HAP-1 (cell line): ENCODE results near the gene COL9A1.
"Not testable (repeated sequence)": the region's sequence is repeated elsewhere in the genome, so short reads cannot be mapped to it uniquely, and the experiment has no call there.

Source experiments
- DNase-seq, 2 experiments: peaks; one replicate each; pipeline ENCODE4 v3.0.0-alpha.2; 2016 to 2020; ENCODE audit warnings: low spot score in 2 of 2
- H3K27me3 ChIP-seq: fragments of 250-450 bp; sonication (Bioruptor Pico); 2 replicates; pipeline ENCODE4 v1.5.1; 2020; ENCODE audit warnings: low read depth, mild to moderate bottlenecking, moderate library complexity
- H3K36me3 ChIP-seq: fragments of 250-450 bp; sonication (Bioruptor Pico); replicated peaks from 2 replicates; pipeline ENCODE4 v1.5.1; 2020; ENCODE audit warnings: mild to moderate bottlenecking
- H3K4me1 ChIP-seq: fragments of 250-450 bp; sonication (Bioruptor Pico); 2 replicates; pipeline ENCODE4 v1.5.1; 2020; ENCODE audit warnings: mild to moderate bottlenecking
- H3K4me3 ChIP-seq: fragments of 250-450 bp; sonication (Bioruptor Pico); 2 replicates; pipeline ENCODE4 v1.5.1; 2020; ENCODE audit warnings: mild to moderate bottlenecking, moderate library complexity
- H3K9me3 ChIP-seq: fragments of 250-450 bp; sonication (Bioruptor Pico); 2 replicates; pipeline ENCODE4 v1.5.1; 2020; ENCODE audit warnings: mild to moderate bottlenecking, moderate library complexity
- in situ Hi-C: fragments of 300-500 bp; cut with MboI; formaldehyde crosslinking; loops from 3 replicates; pipeline ENCODE4 v1.14.3; 2020; ENCODE audit warnings: low sequenced_read_pairs, inconsistent platforms, mixed read lengths

The COL9A1 gene

DNA sequence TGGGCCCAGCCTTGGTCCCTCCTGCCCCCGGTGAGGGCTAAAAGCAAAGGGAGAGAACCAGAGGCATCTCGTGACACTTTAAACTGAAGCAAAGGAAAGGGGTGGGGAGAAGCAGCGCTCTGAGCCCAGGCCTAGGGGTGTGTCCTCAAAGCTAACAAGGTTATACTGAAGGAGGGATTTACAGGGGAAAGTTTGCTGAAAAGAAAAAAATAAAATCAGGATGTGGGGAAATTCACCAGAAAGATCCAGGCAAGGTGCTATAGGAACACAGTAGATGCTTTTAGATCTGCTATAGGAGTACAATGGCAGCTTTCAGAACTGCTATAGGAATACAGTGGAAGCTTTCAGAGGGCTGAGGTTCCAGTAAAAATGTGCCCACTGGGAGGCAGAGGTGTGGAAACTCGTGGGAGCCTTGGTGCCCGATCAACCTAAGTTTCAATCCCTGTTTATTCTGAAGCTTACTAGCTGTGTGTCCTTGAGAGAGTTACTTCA lies at the start of gene COL9A1:
Gene COL9A1, minus strand, starts transcription at position 51 of the 492 bp plus-strand sequence. CDS start 160 bp downstream, outside the sequence.
- Histone ChIP-seq H3K36me3 (no peaks in the 10 kb centered on the region), H3K4me3 (no peak within 1 kb of the TSS), H3K9me3 (no peaks in the 10 kb centered on the region), H3K4me1 (no peaks in the 10 kb centered on the region), H3K27me3 (peaks cover 19% of the 10 kb centered on the region)
- DNase-seq, result no peak
- in situ Hi-C loops, result no loop called here

GRCh38 chr6:70351461-70351860 lies 48.6 kb upstream of the COL9A1 start:
- Histone ChIP-seq H3K36me3 (no peaks in the 10 kb centered on the region), H3K4me3 (no peak overlapping the region), H3K4me1 (no peaks in the 10 kb centered on the region; the same call in 1 of the 2 replicates), H3K9me3 (no peaks in the 10 kb centered on the region), H3K27me3 (no peaks in the 10 kb centered on the region)
- no peak for DNase-seq
- in situ Hi-C loops, result no loop called here

DNA sequence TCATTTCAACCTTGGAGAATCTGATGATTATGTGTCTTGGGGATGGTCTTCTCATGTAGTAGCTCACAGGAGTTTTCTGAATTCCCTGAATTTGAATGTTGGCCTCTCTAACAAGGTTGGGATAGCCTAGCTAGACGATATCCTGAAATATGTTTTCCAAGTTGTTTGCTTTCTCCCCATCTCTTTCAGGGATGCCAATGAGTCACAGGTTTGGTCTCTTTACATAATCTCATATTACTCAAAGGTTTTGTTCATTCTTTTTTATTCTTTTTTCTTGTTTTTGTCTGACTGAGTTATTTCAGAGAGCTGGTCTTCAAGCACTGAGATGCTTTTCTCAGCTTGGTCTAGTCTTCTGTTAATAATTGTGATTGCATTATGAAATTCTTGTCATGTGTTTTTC lies 42.7 kb upstream of the COL9A1 start:
- Histone ChIP-seq H3K27me3 (no peaks in the 10 kb centered on the region), H3K9me3 (no peaks in the 10 kb centered on the region), H3K4me1 (no peaks in the 10 kb centered on the region; the same call in 1 of the 2 replicates), H3K36me3 (no peaks in the 10 kb centered on the region), H3K4me3 (no peak overlapping the region)
- no peak for DNase-seq
- in situ Hi-C loops, result no loop called here

DNA sequence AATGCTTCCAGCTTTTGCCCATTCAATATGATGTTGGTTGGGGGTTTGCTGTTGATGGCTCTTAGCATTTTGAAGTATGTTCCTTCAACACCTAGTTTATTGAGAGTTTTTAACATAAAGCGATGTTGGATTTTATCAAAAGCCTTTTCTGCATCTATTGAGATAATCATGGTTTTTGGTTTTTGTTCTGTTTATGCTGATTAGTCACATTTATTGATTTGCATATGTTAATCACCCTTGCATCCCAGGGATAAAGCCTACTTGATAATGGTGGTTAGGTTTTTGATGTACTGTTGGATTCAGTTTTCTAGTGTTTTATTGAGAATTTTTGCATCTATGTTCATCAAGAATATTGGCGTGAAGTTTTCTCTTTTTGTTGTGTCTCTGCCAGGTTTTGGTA lies 40.4 kb upstream of the COL9A1 start:
- H3K27me3 ChIP-seq, result no peaks in the 10 kb centered on the region
- in situ Hi-C loops, result no loop called here
- H3K9me3 ChIP-seq, result peaks cover 3% of the 10 kb centered on the region; the same call in 1 of the 2 replicates
- no peaks in the 10 kb centered on the region for H3K4me1 ChIP-seq
- no peak overlapping the region for H3K4me3 ChIP-seq
- DNase-seq, result no peak
- no peaks in the 10 kb centered on the region for H3K36me3 ChIP-seq

- H3K36me3 ChIP-seq, H3K4me1 ChIP-seq, H3K9me3 ChIP-seq, in situ Hi-C loops, DNase-seq, H3K4me3 ChIP-seq, H3K27me3 ChIP-seq: not testable (repeated sequence)
Observed at GRCh38 chr6:70339810-70340209, 36.9 kb upstream of the COL9A1 start.

DNA sequence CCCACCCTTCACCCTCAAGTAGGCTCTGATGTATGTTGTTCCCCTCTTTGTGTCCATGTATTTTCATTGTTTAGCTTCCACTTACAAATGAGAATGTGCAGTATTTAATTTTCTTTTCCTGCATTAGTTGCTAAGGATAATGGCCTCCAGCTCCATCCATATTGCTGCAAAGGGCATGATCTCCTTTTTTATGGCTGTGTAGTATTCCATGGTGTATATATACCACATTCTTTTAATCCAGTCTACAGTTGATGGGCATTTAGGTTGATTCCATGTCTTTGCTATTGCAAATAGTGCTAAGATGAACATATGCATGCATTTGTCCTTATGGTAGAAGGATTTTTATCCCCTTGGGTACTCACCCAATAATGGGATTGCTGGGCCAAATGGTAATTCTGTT lies 35.9 kb upstream of the COL9A1 start:
- Histone ChIP-seq H3K4me3 (no peak overlapping the region), H3K27me3 (no peaks in the 10 kb centered on the region), H3K4me1 (no peaks in the 10 kb centered on the region), H3K36me3 (no peaks in the 10 kb centered on the region), H3K9me3 (peaks cover 3% of the 10 kb centered on the region; the same call in 1 of the 2 replicates)
- in situ Hi-C loops, result no loop called here
- DNase-seq, result no peak

DNA sequence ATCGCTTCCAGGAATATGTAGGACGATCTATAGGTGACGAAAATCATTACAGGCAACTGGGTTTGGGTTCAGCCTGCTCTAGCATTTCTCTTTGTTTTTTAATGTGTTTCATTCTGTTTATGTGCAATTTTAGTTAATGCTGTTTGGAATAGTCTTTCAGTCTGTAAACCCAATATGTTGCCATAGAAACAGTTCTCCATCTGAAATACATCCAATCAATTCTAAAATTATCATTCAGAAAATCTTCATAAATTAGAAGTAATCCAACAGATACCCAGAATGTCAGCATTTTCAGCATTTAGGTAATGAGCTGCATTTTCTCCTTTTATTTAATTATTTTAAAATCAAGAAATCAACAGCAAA lies 34.8 kb upstream of the COL9A1 start:
- DNase-seq, result no peak
- peaks cover 3% of the 10 kb centered on the region; the same call in 1 of the 2 replicates for H3K9me3 ChIP-seq
- in situ Hi-C loops, result no loop called here
- no peaks in the 10 kb centered on the region for H3K27me3 ChIP-seq
- no peak overlapping the region for H3K4me3 ChIP-seq
- H3K36me3 ChIP-seq, result no peaks in the 10 kb centered on the region
- H3K4me1 ChIP-seq, result no peaks in the 10 kb centered on the region

- no peak overlapping the region for H3K4me3 ChIP-seq
- in situ Hi-C loops, result no loop called here
- no peaks in the 10 kb centered on the region for H3K36me3 ChIP-seq
- H3K27me3 ChIP-seq, result no peaks in the 10 kb centered on the region
- no peaks in the 10 kb centered on the region for H3K4me1 ChIP-seq
- peaks cover 3% of the 10 kb centered on the region; the same call in 1 of the 2 replicates for H3K9me3 ChIP-seq
- no peak for DNase-seq
Observed at GRCh38 chr6:70336996-70337742, 34.3 kb upstream of the COL9A1 start.

DNA sequence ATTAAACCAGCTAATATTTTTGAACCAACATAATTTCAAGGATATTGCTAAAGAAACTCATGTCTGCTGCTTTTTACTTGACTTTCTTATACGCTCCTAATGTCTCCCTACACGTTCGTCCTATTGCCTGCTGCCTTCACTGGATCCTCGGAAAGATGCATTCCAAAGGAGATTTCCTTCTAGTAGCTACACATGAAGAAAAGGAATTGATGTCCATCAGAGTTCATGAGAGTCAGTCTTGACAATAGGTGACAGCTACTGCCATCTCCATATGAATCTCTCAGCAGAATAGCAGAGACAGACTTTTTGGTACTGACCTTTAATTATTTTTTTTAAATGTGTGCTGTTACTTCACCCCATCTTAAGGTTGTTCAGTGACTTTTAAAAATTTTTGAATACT lies 24.2 kb upstream of the COL9A1 start:
- Histone ChIP-seq H3K4me1 (peaks cover 10% of the 10 kb centered on the region), H3K27me3 (no peaks in the 10 kb centered on the region), H3K4me3 (no peak overlapping the region), H3K9me3 (no peaks in the 10 kb centered on the region), H3K36me3 (no peaks in the 10 kb centered on the region)
- in situ Hi-C loops, result no loop called here
- DNase-seq, result peak; percentile 14 to 62

DNA sequence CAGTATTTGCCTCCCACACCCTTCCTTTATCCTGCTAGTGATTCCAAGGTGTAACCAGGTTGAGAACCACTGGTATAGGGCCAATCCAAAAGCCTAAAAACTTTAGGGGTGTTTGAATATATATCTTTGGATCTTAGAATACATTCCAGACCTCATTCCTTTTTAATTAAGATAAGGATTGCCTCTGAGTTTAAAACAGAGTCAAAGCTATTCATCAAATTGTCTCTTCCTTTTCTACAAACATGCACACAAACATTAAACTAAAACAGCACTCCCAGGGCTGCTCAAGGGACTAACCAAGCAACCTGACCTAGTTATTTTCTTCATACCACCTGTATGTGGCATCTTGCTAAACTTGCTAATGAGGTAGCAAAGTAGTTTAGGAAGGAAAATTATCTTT lies 22.1 kb upstream of the COL9A1 start:
- Histone ChIP-seq H3K4me1 (peaks cover 10% of the 10 kb centered on the region), H3K9me3 (no peaks in the 10 kb centered on the region), H3K36me3 (no peaks in the 10 kb centered on the region), H3K27me3 (no peaks in the 10 kb centered on the region), H3K4me3 (no peak overlapping the region)
- DNase-seq, result no peak
- in situ Hi-C loops, result no loop called here

GRCh38 chr6:70317799-70318198 lies 14.9 kb upstream of the COL9A1 start:
- H3K4me1 ChIP-seq, H3K9me3 ChIP-seq, H3K4me3 ChIP-seq, in situ Hi-C loops, H3K36me3 ChIP-seq, DNase-seq, H3K27me3 ChIP-seq: not testable (repeated sequence)

DNA sequence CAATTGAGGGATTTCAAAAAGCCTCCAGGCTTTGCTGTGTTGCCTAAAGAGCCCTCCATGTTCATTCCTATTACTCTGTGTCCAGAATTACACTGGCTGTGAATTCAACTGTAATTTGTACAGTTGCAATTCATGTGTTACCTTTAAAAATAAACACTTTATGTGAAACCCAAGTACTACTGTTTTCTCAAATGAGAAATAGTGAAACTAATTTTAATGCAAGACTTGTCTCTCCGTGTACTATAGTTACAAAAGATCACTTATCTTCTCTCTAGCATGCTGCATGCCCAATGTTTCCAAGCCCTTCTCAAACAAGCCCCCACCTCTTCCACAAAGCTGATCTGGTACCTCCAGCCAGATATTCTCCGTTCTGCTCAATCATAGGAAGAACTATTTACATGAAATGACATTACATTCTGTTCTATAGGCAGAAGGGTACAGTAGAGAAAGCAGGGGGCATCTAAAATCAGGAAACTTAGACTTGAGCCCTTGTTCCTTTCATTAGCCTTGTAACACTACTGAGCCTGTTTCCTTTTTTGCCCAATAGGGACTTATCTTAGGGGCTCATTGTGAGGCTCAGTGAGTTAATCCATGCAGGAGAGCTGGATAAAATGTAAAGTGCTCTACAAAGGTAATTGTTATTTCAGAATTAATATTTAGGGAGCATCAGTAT lies 12.3 kb upstream of the COL9A1 start:
- DNase-seq, result no peak
- Histone ChIP-seq H3K27me3 (peaks cover 5% of the 10 kb centered on the region; the same call in 1 of the 2 replicates), H3K4me1 (peaks cover 3% of the 10 kb centered on the region), H3K36me3 (no peaks in the 10 kb centered on the region), H3K9me3 (no peaks in the 10 kb centered on the region), H3K4me3 (no peak overlapping the region)
- in situ Hi-C loops, result no loop called here

DNA sequence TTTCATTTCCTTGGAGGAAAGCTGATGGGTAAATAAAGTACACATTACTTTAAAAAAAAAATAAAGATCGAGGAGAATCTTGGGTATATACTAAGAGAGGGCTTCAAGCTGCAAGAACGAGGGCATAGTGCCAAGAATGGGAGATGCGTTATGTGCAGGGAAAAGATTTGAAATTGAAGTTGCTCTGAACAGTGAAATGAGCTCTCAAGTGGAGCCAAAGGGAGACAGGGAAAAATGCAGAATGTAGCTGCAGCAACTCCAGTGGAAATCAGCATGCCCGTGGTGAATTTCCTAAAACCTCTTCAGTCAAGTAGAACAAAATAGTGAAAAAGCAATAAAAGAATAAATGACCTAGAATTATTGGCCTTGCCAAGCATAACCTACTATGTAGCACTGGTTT lies 11.4 kb upstream of the COL9A1 start:
- Histone ChIP-seq H3K4me1 (peaks cover 3% of the 10 kb centered on the region), H3K4me3 (no peak overlapping the region), H3K36me3 (no peaks in the 10 kb centered on the region), H3K9me3 (no peaks in the 10 kb centered on the region), H3K27me3 (peaks cover 6% of the 10 kb centered on the region)
- in situ Hi-C loops, result no loop called here
- DNase-seq, result no peak

GRCh38 chr6:70312165-70312745 lies 9.4 kb upstream of the COL9A1 start:
- Histone ChIP-seq H3K4me3 (no peak overlapping the region), H3K9me3 (no peaks in the 10 kb centered on the region), H3K4me1 (peaks cover 3% of the 10 kb centered on the region), H3K36me3 (no peaks in the 10 kb centered on the region), H3K27me3 (peaks cover 18% of the 10 kb centered on the region)
- in situ Hi-C loops, result no loop called here
- peak in 1 of 2 experiments; percentile 22 for DNase-seq
